Superior temporal gyrus (tissue), 1 donor: ENCODE measurements around the gene CCNT2.
"Not testable (repeated sequence)": the region's sequence is repeated elsewhere in the genome, so short reads cannot be mapped to it uniquely, and the experiment has no call there.

ENCODE experiments used
- DNase-seq: peaks from one replicate; pipeline ENCODE4 v3.0.0-alpha.2; 2016; ENCODE audit errors: extremely low spot score

Gene CCNT2

DNA sequence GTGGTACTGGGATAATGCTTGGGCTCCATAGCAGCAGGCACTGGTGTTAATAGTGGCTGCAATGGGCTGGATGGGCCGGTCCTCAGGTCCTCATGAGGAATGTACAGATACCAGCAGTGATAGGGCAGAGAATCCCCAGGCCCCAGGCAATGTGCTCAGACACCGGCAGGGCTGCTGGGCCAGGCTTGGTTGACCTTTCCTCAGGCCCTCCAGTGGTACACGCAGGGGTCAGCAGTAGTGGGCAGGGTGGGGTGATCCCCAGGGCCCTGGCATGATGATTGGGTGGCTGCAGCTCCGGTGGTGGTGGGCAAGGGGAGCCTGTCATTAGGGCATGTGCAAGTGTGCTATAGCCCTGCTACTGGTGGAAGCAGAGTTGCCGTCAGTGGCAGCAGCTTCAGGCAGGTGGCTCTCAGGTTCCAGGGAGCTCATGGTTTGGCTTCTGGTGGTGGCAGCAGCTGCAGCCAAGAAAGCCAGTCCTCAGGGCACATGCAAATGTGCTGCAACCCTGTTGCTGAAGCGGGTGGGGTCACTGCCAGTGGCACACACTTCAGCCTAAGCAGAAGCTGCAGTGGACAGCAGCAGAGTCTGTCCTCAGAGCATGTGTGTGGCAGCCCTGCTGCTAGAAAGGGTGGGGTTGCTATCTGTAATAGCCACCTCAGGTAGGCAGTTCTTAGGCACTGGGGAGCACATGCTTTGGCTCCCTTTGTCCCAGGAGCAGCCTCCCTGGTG is 56.8 kb downstream of the CCNT2 start:
- DNase-seq, result no peak

DNA sequence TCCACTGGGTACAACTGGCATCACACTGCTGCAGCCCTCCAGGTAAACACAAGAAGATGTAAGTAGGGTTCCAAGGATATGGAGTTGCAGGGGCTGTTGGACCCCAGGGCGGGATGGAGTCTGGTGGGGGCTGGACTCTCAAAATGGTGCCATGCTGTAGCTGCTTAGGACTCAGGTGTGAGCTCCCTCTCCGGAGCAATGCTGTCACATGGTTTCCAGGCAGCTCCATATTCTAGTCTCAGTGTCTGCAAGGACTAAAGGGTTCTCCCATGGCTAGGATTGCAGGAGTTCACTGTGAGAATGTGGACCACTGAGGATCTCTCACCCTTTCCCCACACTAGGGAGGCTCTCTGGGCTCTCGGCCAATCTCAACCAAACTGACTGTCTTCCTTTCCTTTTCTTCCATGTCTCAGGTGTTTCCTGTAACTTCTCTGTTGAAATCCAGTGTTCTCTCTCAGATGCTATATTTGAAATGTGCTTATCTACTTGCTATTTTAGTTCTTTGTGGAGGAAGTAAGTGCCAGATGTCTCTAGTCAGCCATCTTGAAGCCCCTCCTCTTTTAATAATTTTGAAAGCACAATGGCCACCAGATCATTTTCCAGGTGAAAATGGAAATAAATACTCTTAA is 57.6 kb downstream of the CCNT2 start:
- no peak for DNase-seq

DNA sequence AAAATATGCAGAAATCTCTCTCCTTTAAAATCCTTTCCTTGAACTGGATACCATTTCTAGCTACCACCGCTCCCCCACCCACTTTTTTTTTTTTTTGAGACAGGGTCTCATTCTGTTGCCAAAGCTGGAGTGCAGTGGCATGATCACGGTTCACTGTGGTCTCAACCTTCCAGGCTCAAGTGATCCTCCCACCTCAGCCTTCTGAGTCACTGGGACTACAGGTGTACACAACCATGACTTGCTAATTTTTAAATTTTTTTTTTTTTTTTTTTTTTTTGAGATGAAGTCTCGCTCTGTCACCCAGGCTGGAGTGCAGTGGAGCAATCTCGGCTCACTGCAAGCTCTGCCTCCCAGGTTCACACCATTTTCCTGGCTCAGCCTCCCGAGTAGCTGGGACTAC is 58.5 kb downstream of the CCNT2 start:
- DNase-seq, result not testable (repeated sequence)

DNA sequence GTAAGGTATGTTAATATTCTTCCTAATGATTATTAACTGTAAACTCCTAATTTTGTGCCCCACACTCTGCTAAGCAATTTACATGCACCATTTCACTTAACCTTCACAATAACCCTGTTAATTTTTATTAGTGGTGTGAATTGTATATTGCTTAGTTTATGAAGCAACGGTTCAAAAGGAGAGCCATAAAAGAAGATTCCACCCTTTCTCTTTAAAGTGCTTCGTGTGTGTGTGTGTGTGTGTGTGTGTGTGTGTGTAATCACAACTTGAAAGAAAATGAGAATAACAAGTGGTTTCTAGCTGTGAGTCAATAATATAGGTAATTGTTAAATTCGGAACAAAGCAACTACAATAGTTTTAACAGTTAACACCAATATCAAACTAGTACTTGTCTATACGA is 60.6 kb downstream of the CCNT2 start:
- DNase-seq, result no peak

DNA sequence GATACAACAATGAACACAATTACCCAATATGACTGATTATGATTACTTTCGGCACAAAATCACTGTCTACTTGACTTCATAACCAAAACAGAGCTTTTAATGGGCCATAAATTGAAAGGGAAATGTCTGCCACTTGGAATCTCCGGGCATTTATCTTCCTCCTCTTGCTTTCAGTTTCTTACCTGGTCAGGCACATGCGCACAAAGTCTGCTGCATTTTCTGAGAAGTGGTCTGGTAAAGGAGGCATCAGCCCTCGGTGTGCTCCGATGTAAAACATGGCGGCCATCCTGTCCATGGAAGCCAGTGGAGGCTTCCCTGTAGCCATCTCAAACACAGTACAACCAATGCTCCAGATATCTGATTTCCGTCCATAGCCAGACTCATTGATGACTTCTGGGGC is 62.0 kb downstream of the CCNT2 start:
- DNase-seq, result no peak

DNA sequence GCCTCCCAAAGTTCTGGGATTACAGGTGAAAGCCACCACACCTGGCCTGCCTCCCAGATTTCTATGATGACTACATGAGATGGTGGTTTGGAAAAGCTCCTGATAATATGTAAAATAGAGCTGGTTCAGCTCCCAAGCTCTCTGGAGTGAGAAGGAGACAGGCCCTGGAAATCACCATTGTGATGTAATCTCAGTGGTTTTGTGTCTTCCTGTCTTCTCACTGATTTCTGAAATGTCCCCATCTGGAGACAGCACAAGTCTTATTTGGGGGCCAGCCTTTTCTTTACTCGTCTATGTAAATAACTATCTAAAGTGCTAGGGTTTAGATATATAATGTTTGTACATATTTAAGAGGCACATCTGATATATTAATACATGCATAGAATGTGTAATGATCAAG is 64.0 kb downstream of the CCNT2 start:
- DNase-seq, result no peak

DNA sequence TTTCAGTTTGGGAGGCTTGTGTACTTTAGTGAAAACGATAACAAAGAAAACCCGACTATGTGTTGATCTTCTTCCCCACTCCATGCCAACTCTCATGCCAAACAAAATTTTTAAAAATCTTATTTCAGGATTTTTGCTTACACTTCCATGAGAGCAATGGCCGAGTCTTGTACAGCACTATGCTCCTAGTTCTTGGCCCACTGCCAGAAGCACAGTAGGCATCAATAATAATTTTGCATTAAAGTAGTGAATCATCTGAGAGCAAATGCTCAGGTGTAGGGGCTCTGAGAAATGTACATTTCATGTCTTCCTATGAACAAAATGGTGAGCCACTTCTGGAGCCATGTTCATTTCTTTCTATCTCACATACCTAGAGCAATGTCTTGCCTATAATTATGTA is 66.4 kb downstream of the CCNT2 start:
- no peak for DNase-seq

DNA sequence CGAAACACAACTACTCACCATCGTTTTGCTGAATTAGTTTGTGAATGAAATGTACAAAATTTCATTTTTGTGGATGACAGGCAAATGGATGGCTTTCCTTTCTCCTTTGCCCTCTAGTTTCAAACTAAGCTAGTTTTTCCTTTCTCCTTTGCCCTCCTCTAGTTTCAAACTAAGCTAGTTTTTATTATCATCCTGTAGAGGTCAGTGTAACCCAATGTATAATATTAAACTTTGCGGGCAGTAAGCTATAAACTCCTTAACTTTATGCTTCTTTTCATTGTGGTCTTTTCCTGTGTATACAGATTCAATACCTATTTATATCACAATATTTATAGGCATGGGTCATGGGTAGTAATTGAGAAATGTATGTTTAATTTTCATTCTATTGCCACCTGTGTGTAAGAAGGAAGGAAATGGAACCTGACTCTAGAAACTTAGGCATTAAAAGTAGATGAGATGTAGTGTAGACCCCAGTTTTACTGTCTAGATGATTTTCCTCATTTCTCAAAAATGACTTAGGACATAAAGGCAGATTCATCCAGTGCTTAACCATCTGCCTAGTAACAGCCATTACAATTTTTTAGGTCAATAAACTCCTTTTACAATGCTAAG is 70.5 kb downstream of the CCNT2 start:
- DNase-seq, result peak; percentile 69

DNA sequence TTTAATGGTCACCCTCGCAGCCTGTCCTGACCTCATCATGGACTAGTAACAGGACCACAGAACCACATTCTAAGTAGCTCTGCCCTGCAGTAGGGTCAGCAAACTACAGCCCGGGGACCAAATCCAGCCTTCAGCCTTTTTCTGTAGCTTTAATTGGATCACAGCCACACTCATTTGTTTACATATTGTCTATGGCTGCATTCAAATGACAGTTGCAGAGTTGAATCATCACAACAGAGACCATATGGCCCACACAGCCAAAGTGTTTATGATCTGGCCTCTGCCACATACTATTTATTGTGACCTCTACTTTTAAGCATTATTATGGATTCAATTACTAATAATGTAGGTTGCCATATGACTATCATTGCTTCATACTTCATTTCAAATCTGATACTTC is 80.9 kb downstream of the CCNT2 start:
- no peak for DNase-seq

DNA sequence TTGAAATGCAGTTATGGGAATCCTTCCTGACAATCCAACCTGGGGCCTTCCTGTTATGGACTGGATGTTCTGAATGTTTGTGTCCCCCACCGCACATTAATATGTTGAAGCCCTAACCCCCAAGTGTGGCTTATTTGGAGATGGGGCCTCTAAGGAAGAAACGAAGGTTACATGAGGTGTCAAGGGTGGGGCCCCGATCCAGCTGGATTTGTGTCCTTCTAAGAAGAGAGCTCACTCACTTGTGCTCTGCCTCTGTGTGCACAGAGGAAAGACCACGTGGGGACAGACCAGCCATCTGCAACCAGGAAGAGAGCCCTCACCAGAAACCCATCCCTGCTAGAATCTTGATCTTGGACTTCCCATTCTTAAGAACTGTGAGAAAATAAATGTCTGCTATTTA is 84.2 kb downstream of the CCNT2 start:
- no peak for DNase-seq

DNA sequence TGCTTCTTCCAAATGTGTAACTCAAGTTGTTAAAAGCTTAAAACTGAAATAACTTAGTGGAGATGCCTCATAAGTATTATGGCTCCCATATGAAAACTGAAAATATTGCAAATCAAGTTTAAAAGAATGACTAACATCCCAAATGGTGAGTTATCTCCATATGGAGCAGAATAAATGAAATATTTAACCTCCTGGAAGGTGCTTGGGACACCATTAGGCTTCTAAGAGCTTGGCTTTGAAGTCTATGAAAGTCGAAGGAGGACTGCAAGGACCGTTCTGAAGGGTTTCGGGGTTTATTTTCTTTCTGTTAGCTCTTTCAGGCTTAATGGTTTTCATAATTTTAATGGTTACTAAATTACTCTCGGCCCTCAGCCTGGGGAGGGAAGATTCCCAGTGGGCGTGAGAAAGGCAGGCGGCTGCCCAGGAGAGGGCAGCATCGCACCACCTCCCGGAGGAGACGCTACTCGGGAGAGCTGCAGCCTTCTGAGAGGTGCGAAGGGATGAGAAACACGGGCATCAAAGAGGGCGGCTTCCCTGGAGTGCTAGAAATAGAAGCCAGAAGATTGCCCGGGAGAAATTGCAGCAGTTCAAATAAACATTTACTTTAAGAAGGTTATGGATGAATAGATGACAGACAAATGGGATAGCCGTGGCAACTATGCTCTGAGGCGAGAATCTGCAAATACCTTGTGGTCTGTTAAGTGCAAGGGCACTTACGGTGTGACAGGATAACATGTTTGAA is 85.6 kb downstream of the CCNT2 start:
- peak; percentile 89 for DNase-seq

DNA sequence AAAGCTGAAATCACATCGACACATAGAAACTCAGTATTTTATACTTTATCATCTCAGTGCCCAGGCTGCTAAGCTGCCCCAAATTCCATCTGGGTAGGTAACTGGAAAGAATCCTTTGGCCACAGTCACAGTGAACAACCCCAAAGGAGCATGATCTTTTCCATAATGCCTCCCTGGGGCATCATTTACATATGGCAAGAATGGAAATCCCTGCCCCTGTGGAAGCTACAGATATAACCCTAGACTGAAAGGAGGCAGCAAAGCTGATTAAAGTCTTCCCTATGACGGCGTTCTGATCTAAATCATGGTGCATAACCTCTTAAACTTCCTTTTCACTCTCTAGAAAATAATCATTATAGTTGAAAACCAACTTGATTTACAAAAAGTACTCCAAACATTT is 87.1 kb downstream of the CCNT2 start:
- no peak for DNase-seq
